Stimulated activated naive CD8-positive, alpha-beta T cell treated with anti-CD3 and anti-CD28 coated beads, Interleukin-15, Interleukin-2, amounts not matched to agents 100 U/mL and 50 U/mL, for 24 hours (primary cell): ENCODE measurements around the gene RHOA.
A peak's percentile ranks its signal among the peaks of the same experiment; 100 is the strongest.

Experiments
- ATAC-seq: fragments of 150-1000 bp; cut with Tn5 transposase; one replicate; pipeline ENCODE4 v1.10.0; 2021
- DNase-seq: peaks from one replicate; pipeline ENCODE4 v3.0.0; 2021

Gene RHOA

DNA sequence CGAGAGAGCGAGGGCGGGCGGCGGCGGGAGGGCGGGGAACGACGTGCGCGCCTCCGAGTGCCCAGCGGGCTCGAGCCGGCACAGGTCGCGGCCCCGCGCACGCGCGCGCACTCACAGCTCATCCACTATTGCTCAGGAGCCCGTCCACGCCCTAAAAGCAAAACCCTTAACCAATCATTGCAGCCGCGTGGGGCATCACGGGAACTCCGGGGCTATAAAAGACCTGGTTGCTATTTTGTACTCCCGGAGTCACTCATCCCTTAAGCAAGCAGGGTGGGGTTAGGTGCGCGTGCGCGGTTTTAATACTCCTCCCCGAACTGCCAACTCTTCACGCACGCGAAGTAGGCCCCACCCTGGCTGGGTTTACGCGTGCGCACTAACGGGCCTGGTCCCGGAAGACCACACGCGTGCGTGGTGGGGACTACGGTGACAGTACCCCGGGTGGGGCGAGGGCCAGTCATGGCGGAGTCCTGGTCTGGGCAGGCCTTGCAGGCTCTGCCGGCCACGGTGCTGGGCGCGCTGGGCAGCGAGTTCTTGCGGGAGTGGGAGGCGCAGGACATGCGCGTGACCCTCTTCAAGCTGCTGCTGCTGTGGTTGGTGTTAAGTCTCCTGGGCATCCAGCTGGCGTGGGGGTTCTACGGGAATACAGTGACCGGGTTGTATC lies at the start of gene RHOA, which contains the start of gene TCTA:
RHOA (minus strand) TSS at position 9 of the 664 bp plus-strand sequence. CDS start 36,387 bp downstream, outside the sequence.
TCTA (plus strand) TSS at position 456 of the 664 bp plus-strand sequence; CDS start at position 460, 4 bp downstream.
- ATAC-seq (peak; percentile 86), DNase-seq (peak; percentile 99)

DNA sequence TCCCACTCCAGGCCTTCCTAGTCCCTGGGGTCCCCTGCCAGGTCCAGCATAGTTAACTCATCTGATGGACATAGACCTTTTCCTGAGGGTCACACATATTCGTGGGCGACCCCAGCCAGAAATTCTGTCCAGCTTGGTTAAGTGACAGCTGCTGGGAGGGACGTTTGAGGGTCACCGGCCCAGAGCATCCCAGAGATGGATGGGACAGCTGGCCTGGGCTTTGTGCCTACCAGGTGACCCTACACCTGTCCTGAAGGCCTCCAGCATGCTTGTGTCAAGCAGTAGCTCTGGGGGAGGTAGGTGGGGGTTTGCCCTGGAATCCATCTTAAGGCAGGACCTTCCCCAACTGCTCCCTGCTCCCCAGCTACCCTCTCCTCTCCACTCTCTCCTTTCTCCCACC lies 49.2 kb upstream of the RHOA start:
- ATAC-seq (no peak), DNase-seq (no peak)

DNA sequence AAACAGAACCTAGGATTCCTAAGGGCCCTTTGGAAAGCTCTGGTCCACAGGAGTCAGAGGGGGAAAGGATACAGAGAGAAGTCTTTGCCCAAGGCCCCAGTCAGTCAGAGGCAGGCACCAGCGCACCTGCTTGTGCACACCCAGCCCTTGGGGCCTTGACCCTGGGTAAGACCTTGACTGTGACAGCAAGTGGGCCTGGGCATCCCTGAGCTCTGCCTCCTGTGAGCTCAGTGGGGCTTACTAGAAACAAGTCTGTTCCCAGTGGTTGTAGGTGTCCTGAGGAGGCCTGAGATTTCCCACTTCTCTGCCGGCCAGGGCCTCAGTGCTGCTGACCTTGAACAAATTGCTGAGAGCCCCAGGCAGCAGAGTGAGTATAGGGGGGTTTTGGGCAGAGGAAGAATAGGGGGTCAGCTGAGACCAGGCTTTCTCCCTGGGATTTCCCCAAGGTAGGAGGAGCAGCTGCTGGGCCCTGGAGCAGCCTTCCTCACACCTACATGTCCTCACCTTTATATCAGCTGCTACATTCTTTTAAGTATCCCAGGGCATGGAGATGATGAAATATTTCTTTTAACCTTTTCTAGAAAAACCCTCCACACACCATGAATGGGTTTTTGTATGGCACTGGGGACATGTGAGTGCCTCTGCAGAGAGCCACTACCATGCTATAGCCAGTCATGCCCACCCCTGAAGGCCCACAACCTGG lies 48.6 kb upstream of the RHOA start:
- no peak for DNase-seq

DNA sequence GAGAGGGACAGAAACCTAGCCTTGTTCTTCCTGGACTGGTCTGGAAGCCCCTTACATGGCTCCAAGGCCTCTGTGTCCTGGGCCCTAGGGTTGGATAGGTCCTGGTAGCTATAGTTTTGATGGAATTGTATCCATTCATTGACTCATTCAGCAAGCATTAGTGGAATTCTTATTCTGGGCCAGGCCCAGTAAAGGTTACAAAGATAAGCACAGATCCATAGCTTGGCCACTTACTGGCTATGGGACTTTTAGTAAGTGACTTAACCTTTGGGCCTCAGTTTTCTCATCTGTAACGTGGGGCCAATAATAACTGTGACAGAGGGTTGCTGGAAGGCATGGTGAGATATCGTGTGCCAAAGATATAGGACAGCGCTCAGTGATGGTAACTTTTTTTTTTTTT lies 44.7 kb upstream of the RHOA start:
- DNase-seq (no peak), ATAC-seq (no peak)

More for the DNA sequence above, 48.6 kb upstream of the RHOA start:
- ATAC-seq = peak; percentile 16

DNA sequence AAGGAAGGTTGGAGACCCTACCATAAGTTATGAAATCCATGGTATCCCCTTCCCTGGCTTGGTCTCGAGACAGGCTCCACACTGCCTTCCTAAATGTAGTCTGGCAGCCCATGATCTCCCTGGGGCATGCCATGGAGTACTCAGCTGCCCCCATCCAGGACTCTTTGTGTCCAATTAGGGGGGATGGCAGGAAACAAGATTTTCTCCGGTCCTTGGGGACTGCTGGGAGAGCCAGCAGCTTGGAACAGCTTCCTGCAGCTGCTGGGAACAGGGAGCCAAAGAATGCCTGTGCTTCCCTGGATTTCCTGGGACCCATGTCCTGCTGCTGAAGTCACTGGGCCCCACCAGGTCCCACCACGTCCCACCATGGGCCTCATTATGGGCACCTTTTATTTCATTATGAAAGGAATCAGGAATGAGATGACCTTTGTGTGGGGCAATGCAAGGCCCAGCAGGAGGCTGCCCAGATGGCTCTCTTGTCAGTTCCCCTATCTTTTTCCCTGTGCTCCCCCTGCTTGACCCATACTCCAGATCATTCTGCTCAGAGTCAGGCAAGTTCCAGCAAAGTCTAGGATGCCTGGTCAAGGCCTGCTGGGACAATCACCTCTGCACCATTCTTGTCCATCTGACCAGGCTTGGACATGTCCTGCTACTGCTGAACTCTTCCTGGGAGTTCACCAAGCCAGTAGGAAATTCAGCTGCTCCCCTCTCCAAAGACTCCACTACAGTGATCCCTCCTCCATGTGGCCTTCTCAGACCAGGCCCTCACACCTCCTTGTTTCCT lies 43.3 kb upstream of the RHOA start:
- ATAC-seq (no peak), DNase-seq (no peak)

DNA sequence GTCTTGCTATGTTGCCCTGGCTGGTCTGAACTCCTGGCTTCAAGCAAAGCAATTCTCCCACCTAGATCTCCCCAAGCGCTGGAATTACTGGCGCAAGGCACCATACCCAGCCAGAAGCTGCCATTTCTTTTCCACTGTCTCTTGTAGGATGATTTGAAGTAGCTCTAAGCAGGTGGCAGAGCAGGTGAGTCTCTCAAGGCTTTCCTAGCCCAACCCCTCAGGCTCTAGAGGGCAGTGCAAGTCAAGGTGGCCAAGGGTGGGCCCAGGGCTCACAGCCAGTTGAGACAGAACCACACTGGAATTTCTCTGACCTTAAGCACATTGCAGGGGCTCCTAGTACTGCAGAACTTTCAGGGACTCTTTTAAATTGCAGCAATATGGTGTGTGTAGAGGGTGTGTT lies 42.7 kb upstream of the RHOA start:
- DNase-seq = no peak
- ATAC-seq = peak; percentile 59

DNA sequence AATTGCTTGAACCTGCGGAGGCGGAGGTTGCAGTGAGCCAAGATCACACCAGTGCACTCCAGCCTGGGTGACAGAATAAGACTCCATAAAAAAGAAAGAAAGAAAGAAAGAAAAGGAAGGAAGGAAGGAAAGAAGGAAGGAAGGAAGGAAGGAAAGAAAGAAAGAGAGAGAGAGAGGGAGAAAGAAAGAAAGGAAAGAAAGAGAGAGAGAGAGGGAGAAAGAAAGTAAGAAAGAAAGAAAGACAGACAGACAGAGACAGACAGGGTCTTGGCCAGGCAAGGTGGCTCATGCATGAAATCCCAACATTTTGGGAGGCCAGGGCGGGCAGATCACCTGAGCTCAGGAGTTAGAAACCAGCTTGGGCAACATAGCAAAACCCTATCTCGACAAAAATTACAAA lies 41.8 kb upstream of the RHOA start:
- no peak for ATAC-seq
- no peak for DNase-seq

DNA sequence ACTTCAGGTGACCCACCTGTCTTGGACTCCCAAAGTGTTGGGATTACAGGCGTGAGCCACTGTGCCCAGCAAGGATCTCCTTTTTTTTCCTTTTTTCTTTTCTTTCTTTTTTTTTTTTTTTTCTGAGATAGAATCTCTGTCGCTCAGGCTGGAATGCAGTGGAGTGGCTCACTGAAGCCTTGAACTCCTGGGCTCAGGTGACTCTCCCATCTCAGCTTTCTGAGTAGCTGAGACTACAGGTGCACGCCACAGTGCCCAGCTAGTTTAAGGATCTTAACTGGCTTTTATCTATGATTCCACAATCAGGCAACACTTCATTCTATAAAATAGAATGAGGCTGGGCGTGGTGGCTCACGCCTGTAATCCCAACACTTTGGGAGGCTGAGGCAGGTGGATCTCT lies 33.6 kb upstream of the RHOA start:
- no peak for DNase-seq
- no peak for ATAC-seq

DNA sequence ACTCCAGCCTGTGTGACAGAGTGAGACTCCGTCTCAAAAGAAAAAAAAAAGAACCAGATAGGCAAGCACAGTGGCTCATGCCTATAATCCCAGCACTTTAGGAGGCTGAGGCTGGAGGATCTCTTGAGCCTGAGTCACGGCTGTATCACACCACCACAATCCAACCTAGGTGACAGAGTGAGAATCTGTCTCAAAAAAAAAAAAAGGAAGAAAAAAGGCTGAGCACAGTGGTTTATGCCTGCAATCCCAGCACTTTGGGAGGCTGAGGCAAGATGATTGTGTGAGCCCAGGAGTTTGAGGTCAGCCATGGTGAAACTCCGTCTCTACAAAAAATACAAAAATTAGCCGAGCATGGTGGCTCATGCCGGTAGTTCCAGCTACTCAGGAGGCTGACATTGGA lies 23.0 kb upstream of the RHOA start:
- ATAC-seq = no peak
- no peak for DNase-seq

DNA sequence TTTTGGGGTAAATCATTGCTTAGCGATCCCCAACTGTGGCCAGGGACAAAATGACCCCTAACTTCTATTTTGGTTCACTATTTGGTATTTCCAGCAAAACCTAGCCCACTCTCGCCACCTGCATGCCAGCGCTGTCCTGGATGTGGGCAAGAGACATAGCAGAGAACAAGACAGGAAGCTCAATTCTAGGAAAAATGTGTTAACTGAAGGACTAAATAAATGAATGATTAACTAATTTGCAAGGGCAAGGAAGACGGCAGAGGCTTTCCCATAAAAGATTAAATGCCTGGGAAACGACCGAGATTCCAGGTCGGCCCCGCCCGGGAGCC lies 16.9 kb upstream of the RHOA start:
- ATAC-seq (no peak), DNase-seq (no peak)

DNA sequence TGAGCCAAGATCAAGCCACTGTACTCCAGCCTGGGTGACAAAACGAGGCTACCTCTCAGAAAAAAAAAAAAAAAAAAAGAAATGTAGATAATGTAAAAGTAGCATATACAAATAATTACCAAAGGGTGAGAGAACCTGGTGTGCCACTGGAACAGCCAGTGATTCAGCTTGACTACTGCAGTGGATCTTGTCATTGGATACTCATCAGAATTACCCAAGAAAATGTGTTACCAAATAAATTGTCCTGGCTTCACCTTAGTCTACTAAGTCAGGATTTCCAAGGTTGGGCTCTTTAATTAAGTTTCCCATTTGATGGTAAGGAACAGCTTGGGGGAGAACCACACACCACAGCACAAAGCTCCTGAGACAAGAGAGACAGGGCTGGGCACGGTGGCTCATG lies 15.8 kb upstream of the RHOA start:
- ATAC-seq (no peak), DNase-seq (no peak)

DNA sequence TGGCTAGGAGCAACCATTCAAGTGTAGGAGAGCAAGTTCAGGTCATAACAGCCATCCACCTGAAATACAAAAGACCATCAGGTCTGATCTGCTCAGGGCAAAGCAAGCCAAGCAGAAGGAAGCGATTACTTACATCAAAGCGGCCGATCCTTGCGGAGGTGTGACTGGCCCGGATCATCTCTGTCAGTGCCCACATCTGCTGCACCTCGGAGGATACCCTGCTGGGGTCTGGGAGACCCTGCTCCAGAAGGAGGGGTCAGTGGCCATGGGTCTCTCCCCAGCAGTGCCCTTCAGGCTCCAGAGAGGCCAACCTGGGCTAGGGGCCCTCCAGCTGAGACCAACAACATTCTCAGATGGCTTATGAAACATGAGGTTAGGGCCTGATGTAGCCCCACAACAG lies 13.0 kb upstream of the RHOA start:
- ATAC-seq (no peak), DNase-seq (no peak)

DNA sequence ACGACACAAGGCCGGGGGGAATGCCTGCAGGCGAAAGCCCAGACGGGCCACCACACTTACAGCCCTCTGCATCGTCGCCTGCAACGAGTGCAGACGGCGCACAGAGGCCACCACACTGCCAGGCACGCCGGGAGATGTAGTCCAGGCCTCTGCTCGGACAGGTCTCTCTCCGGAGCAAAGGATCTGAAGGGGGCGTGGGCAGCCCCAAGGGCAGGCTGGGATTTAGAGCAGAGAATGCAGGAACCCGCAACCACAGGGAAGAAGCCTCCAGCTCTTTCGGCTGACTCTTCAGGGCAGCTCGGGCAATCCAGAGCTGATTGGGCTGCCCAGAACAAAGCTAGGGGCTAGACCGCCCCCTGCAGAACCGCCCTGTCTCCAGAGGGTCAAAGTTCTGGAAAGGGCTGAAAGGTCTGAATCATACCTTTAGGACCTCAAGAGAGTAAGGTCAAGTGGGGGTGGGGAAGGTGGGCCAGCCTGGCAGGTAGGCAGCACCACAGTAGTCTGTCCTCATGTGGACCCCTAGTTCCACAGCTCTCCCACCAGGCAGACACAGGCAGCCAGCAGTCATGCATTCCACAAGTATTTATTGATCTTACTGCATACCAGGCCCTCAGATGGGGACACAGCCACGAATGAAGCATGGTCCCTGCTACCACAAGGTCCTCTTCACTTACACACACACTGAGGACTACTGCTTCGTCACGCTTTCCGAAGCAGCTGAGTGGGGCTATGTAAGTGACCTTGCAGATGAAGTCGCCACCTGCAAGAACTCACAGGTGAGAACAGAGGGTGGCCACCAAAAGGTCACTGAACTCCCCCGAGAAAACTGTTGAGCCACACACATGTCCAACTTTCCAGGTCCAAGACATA lies 10.8 kb upstream of the RHOA start, which contains the start of gene AMT:
AMT (minus strand) TSS at position 95 of the 870 bp plus-strand sequence; CDS start at position 72, 23 bp downstream.
- no peak for ATAC-seq
- DNase-seq = no peak

DNA sequence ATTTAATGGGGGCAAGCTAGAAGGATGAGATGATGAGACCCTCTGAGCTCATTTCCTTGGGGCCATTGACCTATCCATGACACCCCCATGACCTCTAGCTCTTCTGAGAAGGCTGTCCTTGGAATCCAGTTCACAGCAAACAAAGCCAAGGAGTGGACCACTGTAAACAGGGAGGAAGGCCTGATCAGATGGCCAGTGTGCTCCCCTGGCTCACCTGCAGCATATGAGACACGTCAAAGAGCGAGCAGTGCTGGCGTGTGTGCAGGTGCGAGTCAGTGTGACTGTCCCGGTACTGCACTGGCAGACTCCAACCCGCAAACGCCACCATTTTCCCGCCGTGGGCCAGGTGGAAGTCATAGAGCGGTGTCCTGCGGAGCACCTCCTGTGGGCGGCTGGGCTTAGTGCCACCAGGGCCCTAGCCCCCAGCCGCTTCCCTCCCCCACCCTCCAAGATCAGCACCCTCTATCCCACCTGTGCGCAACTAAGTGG lies 10.2 kb upstream of the RHOA start:
- no peak for DNase-seq
- ATAC-seq = no peak

DNA sequence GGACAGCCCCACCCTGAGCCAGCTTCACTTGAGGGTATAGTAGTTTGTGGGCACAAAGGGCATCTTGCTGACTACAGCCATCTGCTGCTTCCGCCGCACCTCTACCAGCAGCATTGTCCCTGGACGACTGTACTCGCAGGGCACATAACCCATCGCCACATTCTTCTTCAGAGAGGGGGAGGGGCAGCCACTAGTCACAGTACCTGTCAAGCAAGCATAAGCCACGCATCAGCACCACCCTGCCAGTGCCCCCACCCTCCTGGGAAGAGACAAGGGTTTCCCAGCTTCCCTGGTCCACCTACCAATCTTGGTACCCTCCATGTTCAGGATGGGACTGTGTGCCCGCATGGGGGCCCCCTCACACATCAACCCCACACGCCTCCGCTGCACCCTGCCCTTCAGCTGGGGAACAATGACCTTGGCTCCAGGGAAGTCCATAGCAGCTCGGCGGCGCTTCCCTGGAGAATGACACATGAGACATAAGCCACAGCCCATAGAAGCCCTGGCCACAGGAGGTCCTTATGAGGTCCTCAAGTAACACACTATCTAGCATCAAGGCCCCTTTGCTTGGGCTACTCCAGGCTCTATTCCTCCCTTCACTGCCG lies 5.8 kb upstream of the RHOA start:
- DNase-seq (no peak), ATAC-seq (no peak)

DNA sequence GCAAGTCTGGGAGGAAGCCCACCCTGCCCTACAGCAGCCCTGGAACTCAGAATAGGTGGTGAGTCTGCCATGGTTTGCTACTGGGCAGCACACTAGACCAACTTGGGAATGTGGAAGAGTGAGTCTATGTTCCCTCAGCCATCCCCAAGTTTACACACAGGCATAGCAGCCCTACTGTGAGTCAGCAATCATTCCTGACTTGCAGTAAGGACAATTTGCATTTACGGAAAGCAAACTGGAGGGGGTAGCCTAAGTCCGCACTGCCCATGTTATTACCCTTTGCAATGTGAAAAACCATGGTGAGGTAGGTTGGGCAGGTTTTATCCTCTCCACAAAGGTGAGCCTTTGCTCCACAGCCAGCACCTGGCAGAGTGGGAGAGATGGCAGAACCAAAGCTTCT lies 5.1 kb upstream of the RHOA start:
- ATAC-seq (no peak), DNase-seq (no peak)

DNA sequence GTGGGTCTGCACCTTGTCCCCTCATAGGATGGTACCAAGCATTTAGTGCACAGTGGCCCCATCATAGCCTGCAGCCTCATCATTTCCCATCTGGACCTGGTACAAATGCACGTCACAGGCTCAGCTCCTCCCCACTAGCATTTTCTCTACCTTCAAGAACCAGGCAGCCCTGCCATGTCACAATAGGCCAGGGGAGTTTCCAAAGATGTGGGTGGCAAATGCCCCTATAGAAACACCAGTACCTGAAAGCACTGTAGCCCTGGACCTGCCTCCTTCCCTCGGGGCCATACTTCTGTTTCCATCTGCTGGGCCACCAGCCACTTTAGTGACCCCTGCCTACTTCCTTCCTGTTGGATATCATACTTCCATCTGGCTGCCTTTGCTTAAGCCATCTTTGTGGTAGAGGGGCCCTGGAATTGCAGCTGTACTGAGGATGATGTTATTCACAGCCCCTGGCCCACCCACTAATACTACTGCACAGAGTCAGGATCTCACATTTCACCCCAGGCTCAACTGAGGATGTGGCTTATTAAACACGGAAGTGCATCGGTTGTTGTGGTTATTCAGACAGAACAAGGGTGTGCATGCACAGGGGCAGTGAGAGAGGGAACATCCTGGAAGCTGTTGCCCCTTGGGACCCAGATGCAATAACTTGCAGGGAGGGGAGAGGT lies 4.3 kb upstream of the RHOA start:
- ATAC-seq (peak; percentile 29), DNase-seq (peak; percentile 71)

DNA sequence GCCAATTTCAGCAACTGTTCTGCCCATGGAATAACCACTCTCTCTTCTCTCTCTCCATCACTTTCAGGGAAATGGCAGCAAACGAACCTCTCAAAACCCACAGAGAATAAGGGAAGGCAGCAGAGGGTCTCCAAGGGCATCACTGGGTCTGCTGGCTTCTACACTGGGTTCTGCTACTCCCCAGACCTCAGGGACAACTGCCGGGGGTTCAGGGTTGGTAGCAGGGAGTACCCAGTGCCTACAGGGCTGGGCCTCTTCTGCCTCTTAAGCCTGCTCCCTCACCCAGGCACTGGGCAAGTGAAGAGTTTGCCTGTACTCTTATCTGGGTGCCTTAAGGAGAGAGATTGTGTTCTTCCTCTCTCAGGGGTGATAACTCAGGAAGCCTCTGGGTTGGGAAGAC lies 3.0 kb upstream of the RHOA start:
- ATAC-seq (no peak), DNase-seq (no peak)

DNA sequence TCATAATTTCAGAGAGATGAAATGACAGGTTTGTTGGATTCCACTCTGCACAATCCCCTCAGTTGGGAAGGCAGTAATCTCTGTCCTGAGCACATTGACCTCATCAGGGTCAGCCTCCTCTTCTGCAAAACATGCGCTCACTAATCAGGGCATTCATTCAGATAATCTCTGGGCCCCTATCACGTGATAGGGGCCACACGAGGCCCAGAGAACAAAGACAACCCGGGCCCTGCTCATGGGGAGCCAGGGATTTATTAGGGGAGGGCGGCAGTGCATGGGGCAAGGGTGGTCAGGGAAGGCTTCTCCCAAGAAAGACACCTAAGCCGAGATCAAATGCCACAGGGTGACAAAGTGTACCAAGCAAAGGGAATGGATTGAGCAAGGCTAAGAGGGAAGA lies 1.6 kb upstream of the RHOA start:
- DNase-seq (no peak), ATAC-seq (no peak)

DNA sequence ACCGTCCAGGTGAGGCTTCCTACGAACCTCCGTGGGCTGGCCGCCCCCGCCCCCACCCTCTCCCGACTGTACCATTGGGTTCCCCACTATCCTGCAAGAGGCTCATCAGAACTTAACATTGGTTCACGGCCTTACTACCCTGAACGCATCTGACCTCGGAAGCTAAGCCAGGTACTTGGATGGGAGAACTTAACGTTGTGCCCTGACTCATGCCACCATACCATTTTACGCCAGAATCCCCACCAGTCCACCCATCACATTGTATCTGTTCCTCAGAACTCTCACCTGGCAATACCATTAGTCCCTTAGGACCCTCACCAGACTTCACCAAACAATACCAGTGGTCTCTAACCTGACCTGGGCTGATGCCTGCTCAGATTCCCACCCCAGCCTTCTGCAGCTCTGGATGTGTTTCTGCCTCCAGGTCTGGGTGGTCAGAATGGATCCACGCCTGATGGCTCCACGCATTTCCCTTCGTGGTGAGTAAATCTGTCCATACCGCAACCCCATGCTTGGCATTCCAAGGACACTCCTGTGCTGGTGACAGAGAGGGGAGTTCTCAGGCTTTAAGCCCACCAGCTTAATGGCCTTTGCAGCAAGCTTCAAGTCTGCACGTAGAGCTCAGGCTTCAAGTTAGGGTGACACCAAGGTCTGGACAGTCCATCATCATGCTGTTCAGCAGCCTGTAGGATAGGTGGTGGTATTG lies 1.0 kb upstream of the RHOA start:
- ATAC-seq = no peak
- DNase-seq = no peak
